CD14-positive monocyte (primary cell): ENCODE data around the gene TSPAN3. TPM values are rescaled to one million over a fixed set of nuclear protein-coding genes. Genes with fewer than 3 reads are reported as not detected.

Experiments used
- DNase-seq, 3 donors: peaks; one replicate each; pipeline ENCODE4 v3.0.0-alpha.2; 2011 to 2022
- H2AFZ ChIP-seq: 2 replicates; pipeline ENCODE4 v1.6.0; 2012; ENCODE audit warnings: mild to moderate bottlenecking, low read depth, low read length, inconsistent platforms; ENCODE audit not compliant: insufficient read depth, poor library complexity, severe bottlenecking
- H3K27ac ChIP-seq, 2 donors: 1 replicate in 1 of 2; 2 replicates in 1 of 2; pipeline ENCODE4 v1.5.1; 2012 to 2013; ENCODE audit warnings: low read length in 2 of 2, control low read depth in 1 of 2, inconsistent platforms in 1 of 2, low read depth in 1 of 2, mild to moderate bottlenecking in 1 of 2
- H3K27me3 ChIP-seq, 2 donors: one replicate each; pipeline versions ENCODE4 v1.6.0 to v1.6.1; 2011 to 2013; ENCODE audit warnings: low read length in 2 of 2; ENCODE audit not compliant: control insufficient read depth in 2 of 2, insufficient read depth in 2 of 2
- H3K36me3 ChIP-seq, 2 donors: replicated peaks in 1 of 2; 1 replicate in 1 of 2; 2 replicates in 1 of 2; pipeline versions ENCODE4 v1.5.1 to v1.6.1; 2012 to 2013; ENCODE audit warnings: low read length in 2 of 2, control low read depth in 1 of 2, inconsistent platforms in 1 of 2, mild to moderate bottlenecking in 1 of 2; ENCODE audit not compliant: insufficient read depth in 2 of 2, control insufficient read depth in 1 of 2
- H3K4me1 ChIP-seq, 2 donors: 1 replicate in 1 of 2; 2 replicates in 1 of 2; pipeline versions ENCODE4 v1.5.1 to v1.6.1; 2012 to 2013; ENCODE audit warnings: low read length in 2 of 2, control low read depth in 1 of 2, inconsistent platforms in 1 of 2, mild to moderate bottlenecking in 1 of 2, moderate library complexity in 1 of 2; ENCODE audit not compliant: insufficient read depth in 2 of 2, control insufficient read depth in 1 of 2
- H3K4me2 ChIP-seq: replicated peaks from 2 replicates; pipeline ENCODE3; 2012; ENCODE audit warnings: low read length, moderate library complexity, mild to moderate bottlenecking; ENCODE audit not compliant: poor library complexity, severe bottlenecking; ENCODE audit errors: extremely low read depth
- H3K4me3 ChIP-seq, 3 experiments: fragments of 200-600 bp in 1 of 3; sonication (generic) in 1 of 3; replicated peaks in 1 of 3; 1 replicate in 2 of 3; 2 replicates in 1 of 3; pipeline ENCODE4 v1.5.1; 2011 to 2013; ENCODE audit warnings: low read length in 3 of 3, mild to moderate bottlenecking in 3 of 3, control low read depth in 2 of 3, low read depth in 2 of 3, inconsistent platforms in 1 of 3, moderate library complexity in 1 of 3
- H3K79me2 ChIP-seq: 2 replicates; pipeline ENCODE4 v1.6.0; 2012; ENCODE audit warnings: mild to moderate bottlenecking, control low read depth, inconsistent platforms, low read length, moderate library complexity; ENCODE audit not compliant: insufficient read depth
- H3K9ac ChIP-seq: 2 replicates; pipeline ENCODE4 v1.6.0; 2017; ENCODE audit warnings: low read length, mild to moderate bottlenecking; ENCODE audit not compliant: insufficient read depth, poor library complexity, severe bottlenecking
- H3K9me3 ChIP-seq, 2 donors: replicated peaks in 1 of 2; 1 replicate in 1 of 2; 2 replicates in 1 of 2; pipeline versions ENCODE4 v1.5.1 to v1.6.1; 2012 to 2013; ENCODE audit warnings: low read length in 2 of 2, control low read depth in 1 of 2; ENCODE audit not compliant: control insufficient read depth in 1 of 2, insufficient read depth in 1 of 2
- H4K20me1 ChIP-seq: 2 replicates; pipeline ENCODE4 v1.6.0; 2012; ENCODE audit warnings: mild to moderate bottlenecking, low read length, control low read depth, moderate library complexity; ENCODE audit not compliant: insufficient read depth
- H3K27ac Mint-ChIP-seq, 7 donors: one replicate each; pipeline ENCODE4 v1.8.0; 2020; ENCODE audit warnings: mild to moderate bottlenecking in 7 of 7, mixed read lengths in 7 of 7, moderate library complexity in 6 of 7, inconsistent platforms in 2 of 7
- H3K27me3 Mint-ChIP-seq, 3 donors: one replicate each; pipeline ENCODE4 v1.8.0; 2021 to 2022; ENCODE audit warnings: low read depth in 3 of 3, mild to moderate bottlenecking in 3 of 3, mixed read lengths in 3 of 3, moderate library complexity in 3 of 3, inconsistent platforms in 1 of 3
- H3K36me3 Mint-ChIP-seq, 2 donors: one replicate each; pipeline ENCODE4 v1.8.0; 2020; ENCODE audit warnings: mixed read lengths in 2 of 2, inconsistent platforms in 1 of 2, mild to moderate bottlenecking in 1 of 2
- H3K4me1 Mint-ChIP-seq: one replicate; pipeline ENCODE4 v1.8.0; 2020; ENCODE audit warnings: mild to moderate bottlenecking, mixed read lengths
- H3K4me3 Mint-ChIP-seq, 2 donors: one replicate each; pipeline ENCODE4 v1.8.0; 2020; ENCODE audit warnings: mild to moderate bottlenecking in 2 of 2, mixed read lengths in 2 of 2, moderate library complexity in 1 of 2
- H3K9me3 Mint-ChIP-seq, 7 donors: one replicate each; pipeline ENCODE4 v1.8.0; 2020 to 2022; ENCODE audit warnings: mixed read lengths in 7 of 7, mild to moderate bottlenecking in 6 of 7, moderate library complexity in 6 of 7, inconsistent platforms in 2 of 7
- CTCF ChIP-seq: fragments of 200-600 bp; IDR thresholded peaks from one replicate; pipeline ENCODE4 v1.8.0; 2022; ENCODE audit warnings: antibody characterized with exemption, mild to moderate bottlenecking
- WGBS: methylation state at CpG from one replicate; pipeline ENCODE4 v1.1.5; 2013; ENCODE audit warnings: missing lambda C conversion rate; ENCODE audit not compliant: insufficient coverage; 5-methylcytosine and 5-hydroxymethylcytosine counted together
- intact Hi-C, 2 donors: fragments of 100-400 bp; cut with micrococcal nuclease; formaldehyde crosslinking; loops; one replicate each; pipeline versions ENCODE4 v1.15.0 to v1.15.1; 2023
- polyA plus RNA-seq, 3 donors: library from polyadenylated mRNA; depleted of rRNA in 1 of 3; unstranded in 2 of 3; stranded (reverse) in 1 of 3; fragments of 300-500 nt in 2 of 3; fragments of >200 nt in 1 of 3; fragmentation: Illumina TruSeq in 2 of 3; gene quantifications; 1 replicate in 2 of 3; 2 replicates in 1 of 3; pipeline ENCODE4 v1.2.3, GENCODE V29; 2012 to 2021

Gene TSPAN3
- polyA plus RNA-seq, 3 donors, result 26.0 to 68.0 (median 53.2) TPM

GRCh38 chr15:77107068-77107467 is 36.2 kb upstream of the TSPAN3 start:
- Mint-ChIP-seq H3K36me3 (peaks cover 0 to 6% of the 10 kb centered on the region in 2 donors), H3K9me3 (peaks cover 0 to 3% (median 0%) of the 10 kb centered on the region in 7 donors), H3K4me1 (no peaks in the 10 kb centered on the region), H3K27me3 (peaks cover 0 to 1% (median 0%) of the 10 kb centered on the region in 3 donors), H3K27ac (peak overlapping the region in 3 of 7 donors; percentile 7 to 71 (median 43)), H3K4me3 (no peak overlapping the region)
- Histone ChIP-seq H4K20me1 (no peaks in the 10 kb centered on the region), H3K36me3 (no peaks in the 10 kb centered on the region), H3K27me3 (no peaks in the 10 kb centered on the region), H3K9me3 (no peaks in the 10 kb centered on the region), H3K27ac (no peak overlapping the region), H2AFZ (no peak overlapping the region), H3K9ac (no peak overlapping the region), H3K4me3 (no peak overlapping the region), H3K4me2 (no peak overlapping the region), H3K4me1 (no peaks in the 10 kb centered on the region), H3K79me2 (no peaks in the 10 kb centered on the region)
- WGBS, result no CpG with 5 or more reads among the region's 2 CpGs
- intact Hi-C loops, result no loop called here
- DNase-seq, result no peak
- TF ChIP-seq CTCF, result no peak

DNA sequence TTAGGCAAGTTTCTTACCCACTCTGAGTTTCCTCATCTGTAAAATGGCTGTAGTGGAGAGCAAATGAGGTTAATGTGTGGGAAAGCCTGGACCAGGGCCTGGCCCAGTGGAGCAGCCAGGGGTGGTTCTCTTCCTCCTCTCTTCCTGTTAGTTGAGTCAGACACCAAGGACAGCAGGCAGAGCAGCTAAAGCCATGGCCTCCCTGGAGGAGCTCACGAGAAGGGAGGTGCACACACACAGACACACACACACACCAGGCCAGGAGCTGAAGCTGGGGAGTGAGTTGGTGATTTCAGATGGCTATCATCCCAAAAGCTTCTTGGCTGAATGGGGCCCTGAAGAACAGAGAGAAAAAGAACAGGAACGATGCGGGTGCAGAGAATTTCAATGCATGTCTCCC is 33.2 kb upstream of the TSPAN3 start:
- H3K4me1 ChIP-seq, result no peaks in the 10 kb centered on the region
- no peak overlapping the region for H3K4me3 Mint-ChIP-seq
- no peaks in the 10 kb centered on the region for H3K79me2 ChIP-seq
- H3K27me3 Mint-ChIP-seq, result peaks cover 0 to 2% (median 0%) of the 10 kb centered on the region in 3 donors
- WGBS, result 95% methylated on average over 2 of the region's 3 CpGs
- no peaks in the 10 kb centered on the region for H4K20me1 ChIP-seq
- H3K9ac ChIP-seq, result no peak overlapping the region
- intact Hi-C loops, result no loop called here
- H3K4me2 ChIP-seq, result no peak overlapping the region
- H3K36me3 Mint-ChIP-seq, result peaks cover 0 to 1% of the 10 kb centered on the region in 2 donors
- no peaks in the 10 kb centered on the region for H3K36me3 ChIP-seq
- no peaks in the 10 kb centered on the region for H3K4me1 Mint-ChIP-seq
- no peak overlapping the region for H3K27ac ChIP-seq
- no peak overlapping the region for H3K4me3 ChIP-seq
- peaks cover 0 to 3% (median 0%) of the 10 kb centered on the region in 7 donors for H3K9me3 Mint-ChIP-seq
- H3K27me3 ChIP-seq, result no peaks in the 10 kb centered on the region
- DNase-seq, result no peak
- no peaks in the 10 kb centered on the region for H3K9me3 ChIP-seq
- H2AFZ ChIP-seq, result no peak overlapping the region
- no peak for TF ChIP-seq CTCF
- H3K27ac Mint-ChIP-seq, result peak overlapping the region in 1 of 7 donors; percentile 18
